ENCODE measurements around the gene KRT15.

GRCh38 chr17:41523787-41524186 lies 5.1 kb upstream of the KRT15 start:
- no peak for TF ChIP-seq HNF4G (IDR thresholded peaks at IDR 0.05)
- TF ChIP-seq, protein P1, sequence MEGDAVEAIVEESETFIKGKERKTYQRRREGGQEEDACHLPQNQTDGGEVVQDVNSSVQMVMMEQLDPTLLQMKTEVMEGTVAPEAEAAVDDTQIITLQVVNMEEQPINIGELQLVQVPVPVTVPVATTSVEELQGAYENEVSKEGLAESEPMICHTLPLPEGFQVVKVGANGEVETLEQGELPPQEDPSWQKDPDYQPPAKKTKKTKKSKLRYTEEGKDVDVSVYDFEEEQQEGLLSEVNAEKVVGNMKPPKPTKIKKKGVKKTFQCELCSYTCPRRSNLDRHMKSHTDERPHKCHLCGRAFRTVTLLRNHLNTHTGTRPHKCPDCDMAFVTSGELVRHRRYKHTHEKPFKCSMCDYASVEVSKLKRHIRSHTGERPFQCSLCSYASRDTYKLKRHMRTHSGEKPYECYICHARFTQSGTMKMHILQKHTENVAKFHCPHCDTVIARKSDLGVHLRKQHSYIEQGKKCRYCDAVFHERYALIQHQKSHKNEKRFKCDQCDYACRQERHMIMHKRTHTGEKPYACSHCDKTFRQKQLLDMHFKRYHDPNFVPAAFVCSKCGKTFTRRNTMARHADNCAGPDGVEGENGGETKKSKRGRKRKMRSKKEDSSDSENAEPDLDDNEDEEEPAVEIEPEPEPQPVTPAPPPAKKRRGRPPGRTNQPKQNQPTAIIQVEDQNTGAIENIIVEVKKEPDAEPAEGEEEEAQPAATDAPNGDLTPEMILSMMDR (IDR thresholded peaks at IDR 0.05; ENCODE audit: low read depth, low read length, missing input control), result no peak
- no peak for TF ChIP-seq FOXA2 (IDR thresholded peaks at IDR 0.05)
- no peak for TF ChIP-seq JUND (IDR thresholded peaks at IDR 0.05)
- no peak for TF ChIP-seq REST (IDR thresholded peaks at IDR 0.05)
- no peak for TF ChIP-seq YY1 (IDR thresholded peaks at IDR 0.05)
